GM12891 (cell line): ENCODE measurements around the gene DPP8.

Experiments
- PAX5 ChIP-seq: IDR thresholded peaks from 2 replicates; pipeline ENCODE4 v1.6.1; 2011; ENCODE audit warnings: low read length, moderate library complexity, mild to moderate bottlenecking; ENCODE audit not compliant: insufficient read depth, severe bottlenecking
- POLR2A ChIP-seq: IDR thresholded peaks from 2 replicates; pipeline ENCODE4 v1.6.1; 2011; ENCODE audit warnings: low read depth, low read length, control low read depth
- POLR2AphosphoS5 ChIP-seq: IDR thresholded peaks from 2 replicates; pipeline ENCODE4 v1.6.1; 2011; ENCODE audit warnings: low read depth, low read length, control low read depth
- POU2F2 ChIP-seq: IDR thresholded peaks from 2 replicates; pipeline ENCODE4 v1.6.1; 2011; ENCODE audit warnings: low read depth, mild to moderate bottlenecking, control low read depth, low read length, moderate library complexity
- SPI1 ChIP-seq: IDR thresholded peaks from 2 replicates; pipeline ENCODE4 v1.6.1; 2011; ENCODE audit warnings: low read depth, low read length, control low read depth
- TAF1 ChIP-seq: IDR thresholded peaks from 2 replicates; pipeline ENCODE4 v1.6.1; 2011; ENCODE audit warnings: low read depth, low read length, control low read depth

DNA sequence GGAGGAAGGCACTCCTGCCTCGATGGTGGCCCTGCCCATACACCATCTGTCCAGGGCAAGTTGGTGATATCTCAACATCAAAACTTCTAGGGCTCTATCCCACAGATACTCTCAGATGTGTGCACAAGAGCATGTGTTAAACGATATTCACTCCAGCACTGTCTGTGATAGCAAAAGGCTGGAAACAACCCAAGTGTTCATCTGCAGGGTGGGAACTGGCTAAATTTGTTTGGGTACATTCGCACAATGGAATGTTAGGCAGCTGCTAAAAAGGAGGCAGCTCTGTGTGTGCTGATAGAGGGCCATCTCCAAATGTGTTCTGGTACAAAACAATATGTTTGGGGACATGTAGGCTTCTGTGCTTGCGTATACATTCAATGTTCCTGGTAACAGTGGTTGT is 114.5 kb downstream of the DPP8 start:
- TF ChIP-seq POLR2A (no peak), POLR2AphosphoS5 (no peak), PAX5 (no peak), TAF1 (no peak), POU2F2 (no peak), SPI1 (no peak)
